Ascending aorta (tissue), 2 donors: ENCODE measurements around the gene CDH13. TPM values are rescaled to one million over a fixed set of nuclear protein-coding genes. Genes with fewer than 3 reads are reported as not detected.

Source experiments
- DNase-seq, 2 donors: peaks; one replicate each; pipeline ENCODE4 v3.0.0-alpha.2; 2019; ENCODE audit warnings: low spot score in 2 of 2
- H3K27ac ChIP-seq, 2 donors: fragments of 200-600 bp; sonication (generic); one replicate each; pipeline ENCODE4 v1.5.1; 2016 to 2017; ENCODE audit warnings: mild to moderate bottlenecking in 1 of 2
- H3K27me3 ChIP-seq: fragments of 200-600 bp; sonication (generic); one replicate; pipeline ENCODE4 v1.5.1; 2017
- H3K36me3 ChIP-seq, 2 donors: fragments of 200-600 bp; sonication (generic); one replicate each; pipeline ENCODE4 v1.5.1; 2016
- H3K4me1 ChIP-seq, 2 donors: fragments of 200-600 bp; sonication (generic); one replicate each; pipeline ENCODE4 v1.5.1; 2016 to 2017; ENCODE audit warnings: mild to moderate bottlenecking in 1 of 2
- H3K4me3 ChIP-seq, 2 donors: fragments of 200-600 bp; sonication (generic); one replicate each; pipeline ENCODE4 v1.5.1; 2016 to 2017; ENCODE audit warnings: mild to moderate bottlenecking in 1 of 2
- H3K9me3 ChIP-seq, 2 donors: fragments of 200-600 bp; sonication (generic); one replicate each; pipeline ENCODE4 v1.5.1; 2016
- intact Hi-C: fragments of 100-400 bp; cut with DNase I; formaldehyde crosslinking; loops from one replicate; pipeline ENCODE4 v1.15.1; 2023
- total RNA-seq: library from RNA; depleted of rRNA; stranded (reverse); fragments of >200 nt; gene quantifications from one replicate; pipeline ENCODE4 v1.1.0, GENCODE V29; 2016
- TF ChIP-seq, protein P1 (sequence below), 3 experiments: fragments of 200-600 bp in 2 of 3; fragments of 450-650 bp in 1 of 3; sonication (generic) in 2 of 3; IDR thresholded peaks; one replicate each; pipeline ENCODE4 v1.5.1; 2016 to 2019; ENCODE audit warnings: antibody characterized with exemption in 3 of 3, mild to moderate bottlenecking in 1 of 3, moderate library complexity in 1 of 3

Gene CDH13
- total RNA-seq, 1 donor from 2014 or later = 160 TPM

DNA sequence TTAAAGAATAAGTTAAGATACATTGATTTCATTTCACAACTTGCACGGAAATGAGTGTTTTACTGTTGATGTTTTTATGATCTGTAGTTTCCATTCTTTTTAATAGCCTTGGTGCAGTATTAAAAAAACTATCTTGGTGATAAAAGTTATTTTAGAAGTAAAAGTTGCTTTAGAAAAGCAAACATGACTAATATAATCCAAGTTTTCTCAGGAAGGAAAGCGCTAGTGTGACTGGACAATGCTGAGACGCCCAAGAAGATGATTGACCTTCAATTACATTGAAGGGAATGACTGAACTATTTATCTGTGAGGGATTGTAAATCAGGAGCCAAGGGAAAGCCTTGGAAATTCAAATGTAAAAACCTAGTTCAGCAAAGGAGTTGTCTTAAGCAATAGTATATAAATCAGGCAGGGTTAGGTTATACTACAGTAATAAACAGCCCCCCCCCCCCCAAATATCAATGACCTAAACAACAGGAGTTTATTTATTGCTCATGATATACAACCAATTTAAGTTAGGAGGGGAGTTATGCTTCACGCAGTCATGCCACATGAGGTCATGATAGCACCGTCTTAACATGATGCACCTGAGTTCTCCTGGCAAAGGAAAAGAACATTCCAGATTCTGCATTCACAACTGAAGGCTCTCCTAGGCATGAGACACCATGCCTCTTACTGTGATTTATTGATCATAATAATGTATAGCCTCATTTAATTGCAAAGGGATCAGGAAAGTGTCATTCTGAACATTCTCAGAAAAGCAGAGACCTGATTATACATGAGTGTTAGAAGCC, 443.8 kb downstream of the CDH13 start:
- TF ChIP-seq, protein P1, sequence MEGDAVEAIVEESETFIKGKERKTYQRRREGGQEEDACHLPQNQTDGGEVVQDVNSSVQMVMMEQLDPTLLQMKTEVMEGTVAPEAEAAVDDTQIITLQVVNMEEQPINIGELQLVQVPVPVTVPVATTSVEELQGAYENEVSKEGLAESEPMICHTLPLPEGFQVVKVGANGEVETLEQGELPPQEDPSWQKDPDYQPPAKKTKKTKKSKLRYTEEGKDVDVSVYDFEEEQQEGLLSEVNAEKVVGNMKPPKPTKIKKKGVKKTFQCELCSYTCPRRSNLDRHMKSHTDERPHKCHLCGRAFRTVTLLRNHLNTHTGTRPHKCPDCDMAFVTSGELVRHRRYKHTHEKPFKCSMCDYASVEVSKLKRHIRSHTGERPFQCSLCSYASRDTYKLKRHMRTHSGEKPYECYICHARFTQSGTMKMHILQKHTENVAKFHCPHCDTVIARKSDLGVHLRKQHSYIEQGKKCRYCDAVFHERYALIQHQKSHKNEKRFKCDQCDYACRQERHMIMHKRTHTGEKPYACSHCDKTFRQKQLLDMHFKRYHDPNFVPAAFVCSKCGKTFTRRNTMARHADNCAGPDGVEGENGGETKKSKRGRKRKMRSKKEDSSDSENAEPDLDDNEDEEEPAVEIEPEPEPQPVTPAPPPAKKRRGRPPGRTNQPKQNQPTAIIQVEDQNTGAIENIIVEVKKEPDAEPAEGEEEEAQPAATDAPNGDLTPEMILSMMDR (IDR thresholded peaks at IDR 0.05) = no peak
- Histone ChIP-seq H3K9me3 (no peaks in the 10 kb centered on the region), H3K27ac (peak overlapping the region; percentile 54 to 55), H3K36me3 (no peaks in the 10 kb centered on the region), H3K4me3 (no peak overlapping the region), H3K27me3 (no peaks in the 10 kb centered on the region), H3K4me1 (peaks cover 3 to 14% of the 10 kb centered on the region in 2 donors)
- no peak for DNase-seq
- intact Hi-C loops = loop anchor here (5.0 to 10.0 kb wide), 2 partner anchors 374 to 808 kb away; no protein-coding TSS in a partner anchor

DNA sequence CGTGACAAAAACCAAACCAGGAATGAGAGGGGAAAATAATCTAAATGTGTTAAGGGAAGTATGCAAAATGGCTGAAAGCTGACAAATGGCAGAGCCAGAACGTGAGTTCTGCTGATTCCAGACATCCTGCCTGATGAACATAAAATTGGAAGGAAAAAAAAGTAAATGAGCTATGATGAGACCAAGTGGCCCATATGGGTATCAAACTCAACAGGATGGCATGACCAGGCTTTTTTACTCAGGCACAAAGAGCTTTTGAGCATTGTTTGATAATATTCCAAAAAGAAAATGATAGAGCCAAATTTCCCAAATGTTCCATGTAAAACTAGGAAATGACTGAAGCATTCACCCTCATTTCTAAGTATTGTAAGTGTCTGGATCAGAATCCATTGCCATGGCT, 449.2 kb downstream of the CDH13 start:
- Histone ChIP-seq H3K36me3 (no peaks in the 10 kb centered on the region), H3K27ac (no peak overlapping the region), H3K4me3 (no peak overlapping the region), H3K4me1 (peaks cover under 1 to 4% of the 10 kb centered on the region in 2 donors), H3K9me3 (no peaks in the 10 kb centered on the region), H3K27me3 (no peaks in the 10 kb centered on the region)
- no peak for DNase-seq
- TF ChIP-seq, protein P1 (IDR thresholded peaks at IDR 0.05) = no peak
- intact Hi-C loops = loop anchor here (10.0 kb wide), 1 partner anchor 369 kb away; no protein-coding TSS in a partner anchor

DNA sequence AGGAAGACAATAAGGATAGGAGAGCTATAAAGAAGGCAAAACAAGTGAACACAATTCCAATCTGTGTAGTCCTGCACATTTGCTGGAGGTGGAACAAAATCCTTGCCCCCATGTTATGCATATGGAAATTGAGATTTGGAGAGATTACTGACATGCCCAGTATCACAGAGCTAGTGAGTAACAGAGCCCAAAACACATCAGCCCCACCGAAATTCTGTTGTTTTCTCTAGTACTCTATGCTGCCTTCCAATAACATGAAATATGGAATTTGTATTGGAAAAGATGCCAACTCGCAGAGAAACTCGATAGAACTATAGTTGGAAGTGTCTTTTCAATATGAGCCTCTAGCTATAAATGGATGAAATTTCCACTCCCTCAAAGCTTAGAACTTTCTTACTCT, 456.6 kb downstream of the CDH13 start:
- intact Hi-C loops = loop anchor here (10.0 kb wide), 1 partner anchor 61 kb away; no protein-coding TSS in a partner anchor
- DNase-seq = no peak
- TF ChIP-seq, protein P1 (IDR thresholded peaks at IDR 0.05) = no peak
- Histone ChIP-seq H3K36me3 (no peaks in the 10 kb centered on the region), H3K4me1 (no peaks in the 10 kb centered on the region), H3K27me3 (no peaks in the 10 kb centered on the region), H3K27ac (no peak overlapping the region), H3K9me3 (no peaks in the 10 kb centered on the region), H3K4me3 (no peak overlapping the region)

DNA sequence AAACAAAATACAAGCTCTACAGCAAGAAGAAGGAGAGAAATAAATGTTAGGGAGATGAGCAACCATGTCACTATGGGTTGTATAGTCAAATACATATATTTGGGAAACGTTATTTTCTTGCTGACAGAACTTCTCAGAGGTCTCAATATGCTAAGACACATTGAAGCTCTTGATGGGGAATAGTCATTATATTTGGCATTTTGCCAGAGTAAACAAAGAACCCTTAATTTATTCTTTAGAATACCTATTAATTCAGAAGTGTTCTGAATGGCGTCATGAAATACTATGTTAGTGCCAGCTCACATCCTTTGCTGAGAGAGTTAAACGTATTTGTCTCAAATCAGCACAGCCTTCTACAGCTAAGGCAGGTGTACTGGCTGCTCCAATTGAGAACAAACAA, 458.9 kb downstream of the CDH13 start:
- intact Hi-C loops = loop anchor here (10.0 kb wide), 1 partner anchor 59 kb away; no protein-coding TSS in a partner anchor
- no peak overlapping the region for H3K27ac ChIP-seq
- H3K4me1 ChIP-seq = no peaks in the 10 kb centered on the region
- H3K4me3 ChIP-seq = no peak overlapping the region
- TF ChIP-seq, protein P1 (IDR thresholded peaks at IDR 0.05) = no peak
- H3K27me3 ChIP-seq = no peaks in the 10 kb centered on the region
- DNase-seq = no peak
- H3K9me3 ChIP-seq = no peaks in the 10 kb centered on the region
- H3K36me3 ChIP-seq = no peaks in the 10 kb centered on the region

DNA sequence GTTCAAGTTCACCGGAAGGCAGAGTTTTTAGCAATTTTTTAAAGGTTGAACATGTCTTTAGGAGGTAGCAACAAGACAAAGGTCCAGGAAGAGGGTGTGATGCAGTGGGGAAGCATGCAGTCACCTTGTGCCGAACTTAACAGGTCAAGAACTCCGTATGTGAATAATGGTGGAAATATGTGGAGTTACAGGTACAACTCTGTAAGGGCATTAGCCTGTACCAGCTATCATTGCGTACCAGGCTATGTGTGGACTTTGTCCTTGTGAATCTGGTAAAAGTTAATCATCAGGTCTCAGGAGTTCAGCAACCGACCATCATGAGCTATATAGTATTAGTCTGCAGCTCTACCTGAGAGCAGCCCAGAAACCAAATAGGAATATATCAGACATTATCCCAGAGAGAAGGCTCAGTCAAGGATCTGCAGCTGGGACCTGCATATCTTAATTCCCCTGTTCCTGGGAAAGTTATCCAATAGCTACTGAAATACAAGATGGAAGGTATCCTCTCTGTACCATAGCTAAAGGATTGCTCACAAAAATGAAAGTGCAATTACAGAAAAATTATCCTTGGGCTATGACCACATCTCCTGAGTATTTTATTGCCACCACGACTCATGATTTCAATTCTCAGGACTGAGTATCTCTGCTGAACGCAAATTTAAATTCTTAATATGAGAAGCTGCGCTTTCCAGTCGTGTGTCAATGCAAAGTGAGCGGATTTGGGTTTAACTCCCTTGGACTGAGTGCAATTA, 469.3 kb downstream of the CDH13 start:
- intact Hi-C loops = no loop called here
- TF ChIP-seq, protein P1 (IDR thresholded peaks at IDR 0.05) = no peak
- Histone ChIP-seq H3K27ac (no peak overlapping the region), H3K36me3 (no peaks in the 10 kb centered on the region), H3K4me3 (no peak overlapping the region), H3K27me3 (no peaks in the 10 kb centered on the region), H3K9me3 (peaks cover 0 to 13% of the 10 kb centered on the region in 2 donors), H3K4me1 (no peaks in the 10 kb centered on the region)
- no peak for DNase-seq
